HG02840 (cell line): ENCODE data around the gene C4orf36.

Experiments
- ATAC-seq: cut with Tn5 transposase; IDR thresholded peaks from one replicate; pipeline ENCODE4 v1.9.1; 2021; ENCODE audit warnings: mild to moderate bottlenecking, moderate library complexity, moderate number of reproducible peaks; ENCODE audit not compliant: unreplicated experiment, low FRiP score

The C4orf36 gene

DNA sequence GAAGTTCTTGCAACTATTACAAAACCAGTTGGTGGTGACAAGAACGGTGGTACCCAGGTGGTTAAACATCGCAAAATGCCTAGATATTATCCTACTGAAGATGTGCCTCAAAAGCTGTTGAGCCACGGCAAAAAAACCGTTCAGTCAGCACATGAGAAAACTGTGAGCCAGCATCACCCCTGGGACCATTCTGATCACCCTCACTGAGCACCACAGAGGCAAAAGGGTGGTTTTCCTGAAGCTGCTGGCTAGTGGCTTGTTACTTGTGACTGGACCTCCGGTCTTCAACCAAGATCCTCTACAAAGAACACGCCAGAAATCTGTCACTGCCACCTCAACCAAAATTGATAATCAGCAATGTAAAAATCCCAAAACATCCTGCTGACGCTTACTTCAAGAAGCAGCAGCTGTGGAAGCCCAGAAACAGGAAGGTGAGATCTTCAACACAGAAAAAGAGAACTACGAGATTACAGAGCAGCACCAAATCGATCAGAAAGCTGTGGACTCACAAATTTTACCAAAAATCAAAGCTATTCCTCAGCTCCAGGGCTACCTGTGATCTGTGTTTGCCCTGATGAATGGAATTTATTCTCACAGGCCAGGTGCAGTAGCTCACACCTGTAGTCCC lies 21.7 kb downstream of the C4orf36 start:
- no peak for ATAC-seq

GRCh38 chr4:86857341-86858052 lies 34.7 kb downstream of the C4orf36 start:
- ATAC-seq = no peak

GRCh38 chr4:86856896-86857295 lies 35.3 kb downstream of the C4orf36 start:
- ATAC-seq = no peak

DNA sequence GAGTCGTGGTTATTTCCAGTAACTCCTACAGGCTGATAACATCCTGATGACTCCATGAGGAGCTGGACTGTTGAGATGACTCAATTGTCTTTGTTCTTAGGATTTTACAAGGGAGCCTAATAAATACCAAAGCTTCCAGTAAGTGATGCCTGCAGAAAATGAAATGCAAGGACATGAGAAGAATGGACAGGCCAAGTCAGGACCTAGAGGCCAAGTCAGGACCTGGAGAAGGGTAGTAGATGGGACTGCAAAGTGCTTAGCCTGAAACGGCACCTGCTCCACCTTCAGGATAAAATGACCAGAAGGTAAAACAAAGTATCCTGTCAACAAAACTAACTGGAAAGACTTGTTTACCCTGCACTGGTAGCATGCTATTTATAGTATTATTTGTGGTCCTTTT lies 36.6 kb downstream of the C4orf36 start:
- ATAC-seq = no peak

DNA sequence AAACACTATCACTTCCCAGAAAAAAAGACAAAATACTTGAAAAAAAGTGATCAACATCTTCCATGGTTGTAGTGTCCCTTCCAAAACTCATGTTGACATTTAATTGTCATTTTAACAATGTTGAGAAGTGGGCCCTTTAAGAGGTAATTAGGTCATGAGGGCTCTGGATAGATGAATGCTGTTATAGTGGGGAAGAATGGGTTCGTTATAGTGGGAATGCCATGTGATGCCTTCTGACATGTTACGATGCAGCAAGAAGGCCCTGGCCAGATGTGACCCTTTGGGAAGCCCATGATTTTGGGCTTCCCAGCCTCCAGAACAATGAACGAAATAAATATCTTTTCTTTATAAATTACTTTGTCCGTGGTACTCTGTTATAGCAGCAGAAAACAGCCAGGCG lies 39.0 kb downstream of the C4orf36 start:
- ATAC-seq = no peak

- no peak for ATAC-seq
These were observed 43.2 kb downstream of the C4orf36 start, which contains the start of gene SLC10A6 for GRCh38 chr4:86848732-86849619. SLC10A6 (minus strand) TSS chr4:86849384; CDS start chr4:86849115, 269 bp downstream.

- no peak for ATAC-seq
These were observed 44.1 kb downstream of the C4orf36 start for GRCh38 chr4:86848136-86848535.

DNA sequence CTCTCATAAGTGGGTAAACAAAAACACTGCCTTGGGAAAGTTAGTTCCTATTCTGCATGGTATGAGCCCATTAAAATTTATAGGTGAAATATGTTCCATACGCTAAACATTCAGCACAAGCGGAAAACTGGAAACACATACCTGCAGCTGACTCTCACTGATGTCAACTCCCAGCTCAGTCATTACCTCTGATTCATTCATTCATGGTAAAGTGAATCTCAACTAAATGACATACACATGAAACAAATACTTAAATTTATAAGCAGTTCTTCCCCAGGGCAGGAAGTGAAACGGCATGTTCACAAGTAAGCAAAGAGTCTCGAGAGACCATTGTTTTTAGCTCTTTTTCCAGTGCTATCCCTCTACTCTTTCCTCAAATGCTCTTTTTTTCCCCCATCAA lies 44.7 kb downstream of the C4orf36 start:
- ATAC-seq = no peak

DNA sequence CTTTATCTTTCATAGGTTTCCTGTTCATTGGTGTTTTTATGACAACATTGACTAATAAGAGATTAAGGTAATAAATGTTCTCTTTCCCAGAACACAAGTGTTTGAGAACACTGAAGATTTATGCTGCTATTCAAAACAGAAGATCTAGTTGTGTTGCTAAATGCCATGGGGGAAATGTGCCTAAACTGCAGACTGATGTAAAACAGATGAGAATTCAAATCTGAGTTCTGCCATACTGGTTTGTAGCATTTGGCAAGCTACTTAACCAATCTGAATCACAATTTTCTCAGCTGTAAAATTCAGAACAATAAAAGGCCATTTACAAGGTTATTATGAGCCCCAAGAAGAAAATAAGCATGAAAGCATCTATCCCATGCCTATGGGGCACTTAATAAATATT lies 45.3 kb downstream of the C4orf36 start:
- ATAC-seq = no peak

DNA sequence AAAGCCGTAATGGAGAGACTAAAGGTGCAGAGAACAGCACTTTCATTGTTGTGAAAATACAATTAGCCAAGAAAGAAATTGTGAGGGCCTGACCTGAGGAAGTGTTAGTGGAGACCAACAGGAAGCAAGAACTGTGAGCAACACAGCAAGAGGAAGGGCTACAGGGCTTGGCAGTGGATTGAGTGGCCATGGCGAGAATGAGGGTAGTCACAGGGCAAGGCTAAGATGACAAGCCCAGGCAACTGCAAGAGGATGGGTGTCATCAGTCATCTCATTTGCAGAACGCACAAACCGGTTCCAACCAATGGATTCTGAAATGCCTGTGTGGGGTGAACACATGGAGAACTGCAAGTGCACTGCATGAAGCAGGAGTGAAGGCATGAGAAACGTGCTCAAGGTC lies 46.6 kb downstream of the C4orf36 start:
- ATAC-seq = no peak

GRCh38 chr4:86841309-86841708 lies 50.9 kb downstream of the C4orf36 start:
- no peak for ATAC-seq

- ATAC-seq = no peak
These were observed 51.4 kb downstream of the C4orf36 start for GRCh38 chr4:86840858-86841257.

DNA sequence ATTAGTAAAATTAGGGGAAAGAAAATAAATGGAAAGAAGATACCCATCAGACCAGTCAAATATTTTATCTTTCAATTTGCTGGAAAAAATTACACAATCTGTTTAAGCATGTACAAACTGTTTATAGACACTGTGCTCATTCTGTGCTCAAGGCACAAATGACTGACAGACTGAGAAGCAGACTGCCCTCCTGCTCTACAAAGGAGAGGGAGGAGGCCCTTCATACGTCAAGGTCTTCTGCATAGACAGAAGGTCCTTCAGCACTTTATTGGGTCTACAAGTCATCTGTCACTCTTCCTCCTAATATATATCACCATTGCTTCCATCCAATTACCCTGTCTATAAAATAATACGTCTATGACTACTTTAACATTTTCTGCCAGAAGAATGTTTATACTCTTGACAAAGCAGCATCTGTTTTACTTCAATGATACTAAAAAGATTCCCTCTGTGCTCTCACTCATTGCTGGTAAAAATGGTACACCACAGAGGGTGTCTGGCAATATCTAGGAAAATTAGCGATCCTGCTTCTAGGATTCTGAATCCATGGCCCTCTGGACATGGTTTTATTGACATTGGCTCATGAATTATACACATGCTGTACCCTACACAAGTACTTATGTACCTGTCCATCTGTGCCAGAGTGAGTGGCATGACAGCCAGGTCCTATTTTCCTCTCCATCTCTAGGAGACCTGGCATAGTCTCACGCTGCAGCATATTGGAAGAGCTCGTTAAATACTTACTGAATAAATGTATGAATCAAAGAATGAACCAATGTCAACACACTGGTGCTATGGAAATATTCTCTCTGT lies 54.3 kb downstream of the C4orf36 start:
- no peak for ATAC-seq

- ATAC-seq = no peak
These were observed 56.5 kb downstream of the C4orf36 start for GRCh38 chr4:86835677-86836076.

GRCh38 chr4:86834901-86835300 lies 57.3 kb downstream of the C4orf36 start:
- no peak for ATAC-seq

DNA sequence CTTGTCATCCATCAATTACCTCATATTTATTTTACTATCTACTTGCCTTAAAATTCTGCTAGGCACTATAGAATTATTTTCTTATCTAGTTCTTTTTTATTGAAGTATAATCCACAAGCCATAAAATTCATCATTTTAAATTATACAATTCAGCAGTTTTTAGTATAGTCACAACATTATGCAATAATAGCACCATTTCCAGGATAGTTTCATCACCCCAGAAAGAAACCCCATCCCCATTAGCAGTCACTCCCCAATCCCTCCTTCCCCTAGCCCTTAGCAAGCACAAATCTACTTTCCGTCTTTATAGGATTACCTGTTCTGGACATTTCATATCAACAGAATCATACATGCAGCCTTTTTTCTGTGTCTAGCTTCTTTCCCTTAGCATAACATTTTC lies 58.6 kb downstream of the C4orf36 start:
- ATAC-seq = no peak

DNA sequence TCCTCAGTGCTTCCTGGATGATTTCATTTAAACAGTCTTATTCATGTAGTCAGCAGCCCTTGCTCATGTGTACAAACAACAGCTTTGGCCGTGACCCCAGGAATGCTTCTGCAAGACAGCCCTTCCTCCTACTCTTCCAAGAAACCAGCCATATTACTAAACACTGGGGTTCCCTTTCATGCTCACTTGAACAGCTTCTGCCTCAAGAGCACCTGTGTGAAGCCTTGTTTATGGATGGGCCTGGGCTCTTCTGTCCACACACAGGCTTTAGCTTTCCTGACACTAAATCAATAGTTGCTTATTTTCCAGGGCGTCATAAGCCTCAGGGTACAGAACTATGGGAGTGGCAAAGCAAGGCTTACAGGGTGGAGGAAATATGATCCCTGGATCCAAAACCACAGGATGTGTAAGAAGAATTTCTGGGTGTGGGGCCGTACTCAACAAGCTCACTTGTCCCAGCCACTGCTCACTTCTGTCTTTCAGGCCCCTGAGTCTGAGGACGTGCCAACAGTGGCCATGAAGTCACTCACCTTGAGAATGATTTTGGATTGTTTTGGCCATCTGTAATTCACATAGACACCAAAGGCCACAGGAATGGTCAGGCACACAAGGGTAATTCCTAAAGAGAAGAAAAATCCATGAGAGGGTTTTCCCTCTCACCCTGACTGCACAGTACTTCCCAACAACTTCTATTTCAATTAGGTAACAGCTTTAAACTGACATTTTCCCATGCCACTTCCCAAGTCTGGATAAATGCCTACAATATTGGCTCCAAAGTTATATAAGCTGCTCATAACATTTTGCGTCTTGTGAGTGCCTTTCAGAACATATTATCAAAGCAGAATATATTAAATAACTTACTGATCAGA lies 60.7 kb downstream of the C4orf36 start:
- no peak for ATAC-seq
